Urinary bladder (tissue), 4 donors: ENCODE data around the gene GFRA1. TPM values are rescaled to one million over a fixed set of nuclear protein-coding genes. Genes with fewer than 3 reads are reported as not detected.
"Not testable (repeated sequence)": the region's sequence is repeated elsewhere in the genome, so short reads cannot be mapped to it uniquely, and the experiment has no call there.

Experiments
- DNase-seq: peaks from one replicate; pipeline ENCODE4 v3.0.0-alpha.2; 2015; ENCODE audit errors: extremely low spot score
- H3K27ac ChIP-seq: one replicate; pipeline ENCODE4 v1.5.1; 2013; ENCODE audit warnings: low read depth, mild to moderate bottlenecking, moderate library complexity
- H3K36me3 ChIP-seq: one replicate; pipeline ENCODE4 v1.6.1; 2013; ENCODE audit warnings: mild to moderate bottlenecking, moderate library complexity; ENCODE audit not compliant: insufficient read depth
- H3K4me1 ChIP-seq: one replicate; pipeline ENCODE4 v1.6.1; 2013; ENCODE audit warnings: mild to moderate bottlenecking, moderate library complexity; ENCODE audit not compliant: insufficient read depth
- H3K4me3 ChIP-seq: one replicate; pipeline ENCODE4 v1.5.1; 2013; ENCODE audit warnings: low read depth, low read length
- WGBS: extraction: QIAGEN DNeasy Blood & Tissue Kit; methylation state at CpG from one replicate; pipeline ENCODE4 v1.1.7; 2013; 5-methylcytosine and 5-hydroxymethylcytosine counted together
- polyA plus RNA-seq: library from polyadenylated mRNA; stranded (reverse); fragments of 200-250 nt; gene quantifications from one replicate; pipeline ENCODE4 v1.2.3, GENCODE V29; 2013
- total RNA-seq: library from RNA; depleted of rRNA; stranded (reverse); fragments of >200 nt; gene quantifications from one replicate; pipeline ENCODE4 v1.2.3, GENCODE V29; 2014
- donor health status: healthy with polysubstance abuse.
- donor health status: healthy.

Gene GFRA1
- total and polyA plus RNA-seq, 2 donors, result 24.2 to 60.9 TPM

- Histone ChIP-seq H3K36me3 (no peaks in the 10 kb centered on the region), H3K4me3 (no peak overlapping the region), H3K4me1 (no peaks in the 10 kb centered on the region), H3K27ac (no peak overlapping the region)
- 68% methylated on average over 13 of the region's 13 CpGs for WGBS
- DNase-seq, result no peak
Measured at GRCh38 chr10:116045366-116046356, 227.3 kb downstream of the GFRA1 start.

- DNase-seq, result no peak
- Histone ChIP-seq H3K36me3 (no peaks in the 10 kb centered on the region), H3K4me1 (no peaks in the 10 kb centered on the region), H3K4me3 (no peak overlapping the region), H3K27ac (no peak overlapping the region)
- 74% methylated on average over 3 of the region's 3 CpGs for WGBS
Measured at GRCh38 chr10:116044801-116045248, 228.2 kb downstream of the GFRA1 start.

- no peak for DNase-seq
- H3K4me3 ChIP-seq, result no peak overlapping the region
- H3K27ac ChIP-seq, result no peak overlapping the region
- no peaks in the 10 kb centered on the region for H3K36me3 ChIP-seq
- WGBS, result 77% methylated on average over 8 of the region's 8 CpGs
- no peaks in the 10 kb centered on the region for H3K4me1 ChIP-seq
Measured at GRCh38 chr10:116043861-116044260, 229.1 kb downstream of the GFRA1 start.

- 94% methylated on average over 3 of the region's 3 CpGs for WGBS
- Histone ChIP-seq H3K36me3 (no peaks in the 10 kb centered on the region), H3K4me1 (no peaks in the 10 kb centered on the region), H3K27ac (no peak overlapping the region), H3K4me3 (no peak overlapping the region)
- DNase-seq, result no peak
Measured at GRCh38 chr10:116043304-116043703, 229.7 kb downstream of the GFRA1 start.

- Histone ChIP-seq H3K4me3 (no peak overlapping the region), H3K36me3 (no peaks in the 10 kb centered on the region), H3K27ac (no peak overlapping the region), H3K4me1 (no peaks in the 10 kb centered on the region)
- 92% methylated on average over 4 of the region's 4 CpGs for WGBS
- DNase-seq, result no peak
Measured at GRCh38 chr10:116041948-116042347, 231.1 kb downstream of the GFRA1 start.

- no peak for DNase-seq
- H3K36me3 ChIP-seq, result no peaks in the 10 kb centered on the region
- H3K4me1 ChIP-seq, result no peaks in the 10 kb centered on the region
- H3K27ac ChIP-seq, result no peak overlapping the region
- no peak overlapping the region for H3K4me3 ChIP-seq
- 82% methylated on average over 6 of the region's 6 CpGs for WGBS
Measured at GRCh38 chr10:116039612-116040011, 233.4 kb downstream of the GFRA1 start.

GRCh38 chr10:116038259-116038658, 234.7 kb downstream of the GFRA1 start:
- H3K27ac ChIP-seq, result no peak overlapping the region
- no peak overlapping the region for H3K4me3 ChIP-seq
- no peaks in the 10 kb centered on the region for H3K36me3 ChIP-seq
- no peak for DNase-seq
- no peaks in the 10 kb centered on the region for H3K4me1 ChIP-seq
- WGBS, result 44% methylated on average over 3 of the region's 3 CpGs

- H3K4me1 ChIP-seq, result not testable (repeated sequence)
Measured at GRCh38 chr10:116035406-116035805, 237.6 kb downstream of the GFRA1 start.

GRCh38 chr10:116030576-116030975, 242.4 kb downstream of the GFRA1 start:
- Histone ChIP-seq H3K4me3 (no peak overlapping the region), H3K36me3 (no peaks in the 10 kb centered on the region), H3K27ac (no peak overlapping the region), H3K4me1 (no peaks in the 10 kb centered on the region)
- 72% methylated on average over 3 of the region's 3 CpGs for WGBS
- no peak for DNase-seq

More at GRCh38 chr10:116035406-116035805, 237.6 kb downstream of the GFRA1 start:
- H3K36me3 ChIP-seq, H3K4me3 ChIP-seq, H3K27ac ChIP-seq, DNase-seq: not testable (repeated sequence)

- H3K36me3 ChIP-seq, result no peaks in the 10 kb centered on the region
- H3K4me1 ChIP-seq, result no peaks in the 10 kb centered on the region
- H3K27ac ChIP-seq, result no peak overlapping the region
- no peak for DNase-seq
- 77% methylated on average over 4 of the region's 4 CpGs for WGBS
- H3K4me3 ChIP-seq, result no peak overlapping the region
Measured at GRCh38 chr10:116029826-116030225, 243.2 kb downstream of the GFRA1 start.

- Histone ChIP-seq H3K4me3 (no peak overlapping the region), H3K36me3 (no peaks in the 10 kb centered on the region), H3K4me1 (no peaks in the 10 kb centered on the region), H3K27ac (no peak overlapping the region)
- no peak for DNase-seq
- WGBS, result 85% methylated on average over 6 of the region's 6 CpGs
Measured at GRCh38 chr10:116027355-116027754, 245.7 kb downstream of the GFRA1 start.

GRCh38 chr10:116026725-116027124, 246.3 kb downstream of the GFRA1 start:
- no peak overlapping the region for H3K27ac ChIP-seq
- no peak for DNase-seq
- H3K4me3 ChIP-seq, result no peak overlapping the region
- H3K4me1 ChIP-seq, result no peaks in the 10 kb centered on the region
- no peaks in the 10 kb centered on the region for H3K36me3 ChIP-seq
- WGBS, result 84% methylated on average over 6 of the region's 6 CpGs

GRCh38 chr10:116026315-116026714, 246.7 kb downstream of the GFRA1 start:
- H3K36me3 ChIP-seq, result no peaks in the 10 kb centered on the region
- H3K27ac ChIP-seq, result no peak overlapping the region
- no peak overlapping the region for H3K4me3 ChIP-seq
- no peaks in the 10 kb centered on the region for H3K4me1 ChIP-seq
- WGBS, result 93% methylated on average over 1 of the region's 1 CpG
- DNase-seq, result no peak

- H3K4me3 ChIP-seq, result no peak overlapping the region
- no peaks in the 10 kb centered on the region for H3K4me1 ChIP-seq
- DNase-seq, result no peak
- 94% methylated on average over 3 of the region's 3 CpGs for WGBS
- no peaks in the 10 kb centered on the region for H3K36me3 ChIP-seq
- no peak overlapping the region for H3K27ac ChIP-seq
Measured at GRCh38 chr10:116024271-116024878, 248.6 kb downstream of the GFRA1 start.
